ENCODE measurements around the gene SNTG2.

Gene SNTG2

GRCh38 chr2:1314254-1314653, 363.6 kb downstream of the SNTG2 start:
- TF ChIP-seq CREB5 (CRISPR knock-in tag; IDR thresholded peaks at IDR 0.05; ENCODE audit: low read depth) (no peak), TCF4 (CRISPR knock-in tag; IDR thresholded peaks at IDR 0.05; ENCODE audit: borderline replicate concordance) (no peak), SNAI2 (CRISPR knock-in tag; IDR thresholded peaks at IDR 0.05) (no peak), OSR1 (CRISPR knock-in tag; IDR thresholded peaks at IDR 0.05) (no peak), ISL1 (CRISPR knock-in tag; IDR thresholded peaks at IDR 0.05) (no peak), RARB (CRISPR knock-in tag; IDR thresholded peaks at IDR 0.05) (no peak), ZNF8 (CRISPR knock-in tag; IDR thresholded peaks at IDR 0.05) (no peak), ESRRG (CRISPR knock-in tag; IDR thresholded peaks at IDR 0.05) (no peak), CSDC2 (CRISPR knock-in tag; IDR thresholded peaks at IDR 0.05) (no peak), ARNTL (CRISPR knock-in tag; IDR thresholded peaks at IDR 0.05; ENCODE audit: borderline replicate concordance, low read depth) (no peak), BACH2 (CRISPR knock-in tag; IDR thresholded peaks at IDR 0.05; ENCODE audit: borderline replicate concordance) (no peak), ZFP30 (CRISPR knock-in tag; IDR thresholded peaks at IDR 0.05) (no peak), PPARA (CRISPR knock-in tag; IDR thresholded peaks at IDR 0.05; ENCODE audit: borderline replicate concordance) (no peak), ZFP3 (CRISPR knock-in tag; IDR thresholded peaks at IDR 0.05) (no peak), TOX (CRISPR knock-in tag; IDR thresholded peaks at IDR 0.05; ENCODE audit: borderline replicate concordance) (no peak)
- TF ChIP-seq, protein P1, sequence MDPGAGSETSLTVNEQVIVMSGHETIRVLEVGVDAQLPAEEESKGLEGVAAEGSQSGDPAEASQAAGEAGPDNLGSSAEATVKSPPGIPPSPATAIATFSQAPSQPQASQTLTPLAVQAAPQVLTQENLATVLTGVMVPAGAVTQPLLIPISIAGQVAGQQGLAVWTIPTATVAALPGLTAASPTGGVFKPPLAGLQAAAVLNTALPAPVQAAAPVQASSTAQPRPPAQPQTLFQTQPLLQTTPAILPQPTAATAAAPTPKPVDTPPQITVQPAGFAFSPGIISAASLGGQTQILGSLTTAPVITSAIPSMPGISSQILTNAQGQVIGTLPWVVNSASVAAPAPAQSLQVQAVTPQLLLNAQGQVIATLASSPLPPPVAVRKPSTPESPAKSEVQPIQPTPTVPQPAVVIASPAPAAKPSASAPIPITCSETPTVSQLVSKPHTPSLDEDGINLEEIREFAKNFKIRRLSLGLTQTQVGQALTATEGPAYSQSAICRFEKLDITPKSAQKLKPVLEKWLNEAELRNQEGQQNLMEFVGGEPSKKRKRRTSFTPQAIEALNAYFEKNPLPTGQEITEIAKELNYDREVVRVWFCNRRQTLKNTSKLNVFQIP (CRISPR knock-in tag; IDR thresholded peaks at IDR 0.05; ENCODE audit: borderline replicate concordance, low read depth): no peak
- TF ChIP-seq, protein P2, sequence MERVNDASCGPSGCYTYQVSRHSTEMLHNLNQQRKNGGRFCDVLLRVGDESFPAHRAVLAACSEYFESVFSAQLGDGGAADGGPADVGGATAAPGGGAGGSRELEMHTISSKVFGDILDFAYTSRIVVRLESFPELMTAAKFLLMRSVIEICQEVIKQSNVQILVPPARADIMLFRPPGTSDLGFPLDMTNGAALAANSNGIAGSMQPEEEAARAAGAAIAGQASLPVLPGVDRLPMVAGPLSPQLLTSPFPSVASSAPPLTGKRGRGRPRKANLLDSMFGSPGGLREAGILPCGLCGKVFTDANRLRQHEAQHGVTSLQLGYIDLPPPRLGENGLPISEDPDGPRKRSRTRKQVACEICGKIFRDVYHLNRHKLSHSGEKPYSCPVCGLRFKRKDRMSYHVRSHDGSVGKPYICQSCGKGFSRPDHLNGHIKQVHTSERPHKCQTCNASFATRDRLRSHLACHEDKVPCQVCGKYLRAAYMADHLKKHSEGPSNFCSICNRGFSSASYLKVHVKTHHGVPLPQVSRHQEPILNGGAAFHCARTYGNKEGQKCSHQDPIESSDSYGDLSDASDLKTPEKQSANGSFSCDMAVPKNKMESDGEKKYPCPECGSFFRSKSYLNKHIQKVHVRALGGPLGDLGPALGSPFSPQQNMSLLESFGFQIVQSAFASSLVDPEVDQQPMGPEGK (CRISPR knock-in tag; IDR thresholded peaks at IDR 0.05; ENCODE audit: borderline replicate concordance): no peak
- TF ChIP-seq, protein P3, sequence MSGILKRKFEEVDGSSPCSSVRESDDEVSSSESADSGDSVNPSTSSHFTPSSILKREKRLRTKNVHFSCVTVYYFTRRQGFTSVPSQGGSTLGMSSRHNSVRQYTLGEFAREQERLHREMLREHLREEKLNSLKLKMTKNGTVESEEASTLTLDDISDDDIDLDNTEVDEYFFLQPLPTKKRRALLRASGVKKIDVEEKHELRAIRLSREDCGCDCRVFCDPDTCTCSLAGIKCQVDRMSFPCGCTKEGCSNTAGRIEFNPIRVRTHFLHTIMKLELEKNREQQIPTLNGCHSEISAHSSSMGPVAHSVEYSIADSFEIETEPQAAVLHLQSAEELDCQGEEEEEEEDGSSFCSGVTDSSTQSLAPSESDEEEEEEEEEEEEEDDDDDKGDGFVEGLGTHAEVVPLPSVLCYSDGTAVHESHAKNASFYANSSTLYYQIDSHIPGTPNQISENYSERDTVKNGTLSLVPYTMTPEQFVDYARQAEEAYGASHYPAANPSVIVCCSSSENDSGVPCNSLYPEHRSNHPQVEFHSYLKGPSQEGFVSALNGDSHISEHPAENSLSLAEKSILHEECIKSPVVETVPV (CRISPR knock-in tag; IDR thresholded peaks at IDR 0.05): no peak
- TF ChIP-seq, protein P4, sequence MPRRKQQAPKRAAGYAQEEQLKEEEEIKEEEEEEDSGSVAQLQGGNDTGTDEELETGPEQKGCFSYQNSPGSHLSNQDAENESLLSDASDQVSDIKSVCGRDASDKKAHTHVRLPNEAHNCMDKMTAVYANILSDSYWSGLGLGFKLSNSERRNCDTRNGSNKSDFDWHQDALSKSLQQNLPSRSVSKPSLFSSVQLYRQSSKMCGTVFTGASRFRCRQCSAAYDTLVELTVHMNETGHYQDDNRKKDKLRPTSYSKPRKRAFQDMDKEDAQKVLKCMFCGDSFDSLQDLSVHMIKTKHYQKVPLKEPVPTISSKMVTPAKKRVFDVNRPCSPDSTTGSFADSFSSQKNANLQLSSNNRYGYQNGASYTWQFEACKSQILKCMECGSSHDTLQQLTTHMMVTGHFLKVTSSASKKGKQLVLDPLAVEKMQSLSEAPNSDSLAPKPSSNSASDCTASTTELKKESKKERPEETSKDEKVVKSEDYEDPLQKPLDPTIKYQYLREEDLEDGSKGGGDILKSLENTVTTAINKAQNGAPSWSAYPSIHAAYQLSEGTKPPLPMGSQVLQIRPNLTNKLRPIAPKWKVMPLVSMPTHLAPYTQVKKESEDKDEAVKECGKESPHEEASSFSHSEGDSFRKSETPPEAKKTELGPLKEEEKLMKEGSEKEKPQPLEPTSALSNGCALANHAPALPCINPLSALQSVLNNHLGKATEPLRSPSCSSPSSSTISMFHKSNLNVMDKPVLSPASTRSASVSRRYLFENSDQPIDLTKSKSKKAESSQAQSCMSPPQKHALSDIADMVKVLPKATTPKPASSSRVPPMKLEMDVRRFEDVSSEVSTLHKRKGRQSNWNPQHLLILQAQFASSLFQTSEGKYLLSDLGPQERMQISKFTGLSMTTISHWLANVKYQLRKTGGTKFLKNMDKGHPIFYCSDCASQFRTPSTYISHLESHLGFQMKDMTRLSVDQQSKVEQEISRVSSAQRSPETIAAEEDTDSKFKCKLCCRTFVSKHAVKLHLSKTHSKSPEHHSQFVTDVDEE (CRISPR knock-in tag; IDR thresholded peaks at IDR 0.05): no peak
- no peak for ATAC-seq

GRCh38 chr2:1318366-1319009, 367.8 kb downstream of the SNTG2 start:
- no peak for TF ChIP-seq OSR1 (CRISPR knock-in tag; IDR thresholded peaks at IDR 0.05)
- TF ChIP-seq ZNF8 (CRISPR knock-in tag; IDR thresholded peaks at IDR 0.05): no peak
- TF ChIP-seq CSDC2 (CRISPR knock-in tag; IDR thresholded peaks at IDR 0.05): no peak
- TF ChIP-seq TOX (CRISPR knock-in tag; IDR thresholded peaks at IDR 0.05; ENCODE audit: borderline replicate concordance): no peak
- TF ChIP-seq ZC3H10 (CRISPR knock-in tag; IDR thresholded peaks at IDR 0.05): no peak
- no peak for TF ChIP-seq SNAI2 (CRISPR knock-in tag; IDR thresholded peaks at IDR 0.05)
- no peak for TF ChIP-seq ESRRG (CRISPR knock-in tag; IDR thresholded peaks at IDR 0.05)
- no peak for TF ChIP-seq ZNF565 (CRISPR knock-in tag; conservative IDR thresholded peaks at IDR 0.05; ENCODE audit: low read depth)
- TF ChIP-seq, protein P4 (CRISPR knock-in tag; IDR thresholded peaks at IDR 0.05): no peak
- TF ChIP-seq BACH2 (CRISPR knock-in tag; IDR thresholded peaks at IDR 0.05; ENCODE audit: borderline replicate concordance): no peak
- TF ChIP-seq RARB (CRISPR knock-in tag; IDR thresholded peaks at IDR 0.05): no peak
- TF ChIP-seq ZNF70 (CRISPR knock-in tag; IDR thresholded peaks at IDR 0.05): no peak
- TF ChIP-seq, protein P3 (CRISPR knock-in tag; IDR thresholded peaks at IDR 0.05): no peak
- TF ChIP-seq, protein P1 (CRISPR knock-in tag; IDR thresholded peaks at IDR 0.05; ENCODE audit: borderline replicate concordance, low read depth): no peak
- no peak for TF ChIP-seq PPARA (CRISPR knock-in tag; IDR thresholded peaks at IDR 0.05; ENCODE audit: borderline replicate concordance)
- no peak for TF ChIP-seq ZFP3 (CRISPR knock-in tag; IDR thresholded peaks at IDR 0.05)
- ATAC-seq: no peak
